ENCODE results near the gene PRKD2.

The PRKD2 gene

GRCh38 chr19:46722421-46723022 lies 5.6 kb upstream of the PRKD2 start:
- peaks cover 4% of the 10 kb centered on the region; the same call in 1 of the 2 replicates for H3K4me1 ChIP-seq (ENCODE audit: insufficient read depth, low read length)
- no peaks in the 10 kb centered on the region for H3K9me3 ChIP-seq (ENCODE audit: insufficient read depth, low read depth, low read length)
- no peak overlapping the region for H3K4me3 ChIP-seq (ENCODE audit: low read length)
- H3K27ac ChIP-seq (ENCODE audit: low read length), result no peak overlapping the region
- no peaks in the 10 kb centered on the region for H3K27me3 ChIP-seq (ENCODE audit: insufficient read depth, low read length)
- no peak overlapping the region for H3K9ac ChIP-seq (ENCODE audit: low read depth, low read length)
- peaks cover 76% of the 10 kb centered on the region for H3K36me3 ChIP-seq (ENCODE audit: insufficient read depth, low read depth, low read length)

GRCh38 chr19:46722004-46722380 lies 5.1 kb upstream of the PRKD2 start:
- Histone ChIP-seq H3K27ac (ENCODE audit: low read length) (no peak overlapping the region), H3K9me3 (ENCODE audit: insufficient read depth, low read depth, low read length) (no peaks in the 10 kb centered on the region), H3K4me1 (ENCODE audit: insufficient read depth, low read length) (peaks cover 4% of the 10 kb centered on the region; the same call in 1 of the 2 replicates), H3K27me3 (ENCODE audit: insufficient read depth, low read length) (no peaks in the 10 kb centered on the region), H3K4me3 (ENCODE audit: low read length) (no peak overlapping the region), H3K36me3 (ENCODE audit: insufficient read depth, low read depth, low read length) (peaks cover 71% of the 10 kb centered on the region), H3K9ac (ENCODE audit: low read depth, low read length) (no peak overlapping the region)

- Histone ChIP-seq H3K4me3 (ENCODE audit: low read length) (no peak overlapping the region), H3K9ac (ENCODE audit: low read depth, low read length) (no peak overlapping the region), H3K27ac (ENCODE audit: low read length) (no peak overlapping the region), H3K9me3 (ENCODE audit: insufficient read depth, low read depth, low read length) (no peaks in the 10 kb centered on the region), H3K36me3 (ENCODE audit: insufficient read depth, low read depth, low read length) (peaks cover 65% of the 10 kb centered on the region), H3K4me1 (ENCODE audit: insufficient read depth, low read length) (peaks cover 4% of the 10 kb centered on the region; the same call in 1 of the 2 replicates), H3K27me3 (ENCODE audit: insufficient read depth, low read length) (no peaks in the 10 kb centered on the region)
These were observed 4.5 kb upstream of the PRKD2 start for GRCh38 chr19:46721269-46722003.

GRCh38 chr19:46720503-46721239 lies 3.8 kb upstream of the PRKD2 start:
- Histone ChIP-seq H3K36me3 (ENCODE audit: insufficient read depth, low read depth, low read length) (peaks cover 57% of the 10 kb centered on the region), H3K9me3 (ENCODE audit: insufficient read depth, low read depth, low read length) (no peaks in the 10 kb centered on the region), H3K4me3 (ENCODE audit: low read length) (no peak overlapping the region), H3K27me3 (ENCODE audit: insufficient read depth, low read length) (no peaks in the 10 kb centered on the region), H3K9ac (ENCODE audit: low read depth, low read length) (no peak overlapping the region), H3K27ac (ENCODE audit: low read length) (no peak overlapping the region), H3K4me1 (ENCODE audit: insufficient read depth, low read length) (peaks cover 4% of the 10 kb centered on the region; the same call in 1 of the 2 replicates)

- H3K9ac ChIP-seq (ENCODE audit: low read depth, low read length), result no peak overlapping the region
- H3K36me3 ChIP-seq (ENCODE audit: insufficient read depth, low read depth, low read length), result peaks cover 49% of the 10 kb centered on the region
- H3K4me3 ChIP-seq (ENCODE audit: low read length), result no peak overlapping the region
- peaks cover 11% of the 10 kb centered on the region; the same call in 1 of the 2 replicates for H3K4me1 ChIP-seq (ENCODE audit: insufficient read depth, low read length)
- no peaks in the 10 kb centered on the region for H3K9me3 ChIP-seq (ENCODE audit: insufficient read depth, low read depth, low read length)
- no peaks in the 10 kb centered on the region for H3K27me3 ChIP-seq (ENCODE audit: insufficient read depth, low read length)
- H3K27ac ChIP-seq (ENCODE audit: low read length), result no peak overlapping the region
These were observed 3.0 kb upstream of the PRKD2 start for GRCh38 chr19:46719629-46720502.

GRCh38 chr19:46718934-46719622 lies 2.2 kb upstream of the PRKD2 start:
- Histone ChIP-seq H3K9me3 (ENCODE audit: insufficient read depth, low read depth, low read length) (no peaks in the 10 kb centered on the region), H3K9ac (ENCODE audit: low read depth, low read length) (no peak overlapping the region), H3K27ac (ENCODE audit: low read length) (no peak overlapping the region), H3K36me3 (ENCODE audit: insufficient read depth, low read depth, low read length) (peaks cover 42% of the 10 kb centered on the region), H3K4me1 (ENCODE audit: insufficient read depth, low read length) (peaks cover 15% of the 10 kb centered on the region; the same call in 1 of the 2 replicates), H3K27me3 (ENCODE audit: insufficient read depth, low read length) (no peaks in the 10 kb centered on the region), H3K4me3 (ENCODE audit: low read length) (no peak overlapping the region)

GRCh38 chr19:46718157-46718933 lies 1.4 kb upstream of the PRKD2 start:
- Histone ChIP-seq H3K4me3 (ENCODE audit: low read length) (peak overlapping the region; percentile 76; the same call in 1 of the 2 replicates), H3K9ac (ENCODE audit: low read depth, low read length) (no peak overlapping the region; the same call in 1 of the 2 replicates), H3K36me3 (ENCODE audit: insufficient read depth, low read depth, low read length) (peaks cover 36% of the 10 kb centered on the region), H3K27me3 (ENCODE audit: insufficient read depth, low read length) (no peaks in the 10 kb centered on the region), H3K9me3 (ENCODE audit: insufficient read depth, low read depth, low read length) (no peaks in the 10 kb centered on the region), H3K27ac (ENCODE audit: low read length) (no peak overlapping the region), H3K4me1 (ENCODE audit: insufficient read depth, low read length) (peaks cover 16% of the 10 kb centered on the region; the same call in 1 of the 2 replicates)

- H3K4me1 ChIP-seq (ENCODE audit: insufficient read depth, low read length), result peaks cover 19% of the 10 kb centered on the region; the same call in 1 of the 2 replicates
- H3K36me3 ChIP-seq (ENCODE audit: insufficient read depth, low read depth, low read length), result peaks cover 30% of the 10 kb centered on the region
- H3K9ac ChIP-seq (ENCODE audit: low read depth, low read length), result peak overlapping the region; percentile 81; the same call in 1 of the 2 replicates
- H3K27ac ChIP-seq (ENCODE audit: low read length), result peak overlapping the region; percentile 30
- no peaks in the 10 kb centered on the region for H3K9me3 ChIP-seq (ENCODE audit: insufficient read depth, low read depth, low read length)
- peak overlapping the region; percentile 76 for H3K4me3 ChIP-seq (ENCODE audit: low read length)
- no peaks in the 10 kb centered on the region for H3K27me3 ChIP-seq (ENCODE audit: insufficient read depth, low read length)
These were observed 816 bp upstream of the PRKD2 start for GRCh38 chr19:46717716-46718143.

- no peaks in the 10 kb centered on the region for H3K9me3 ChIP-seq (ENCODE audit: insufficient read depth, low read depth, low read length)
- peaks cover 19% of the 10 kb centered on the region for H3K36me3 ChIP-seq (ENCODE audit: insufficient read depth, low read depth, low read length)
- peak overlapping the region; percentile 89 for H3K9ac ChIP-seq (ENCODE audit: low read depth, low read length)
- H3K27ac ChIP-seq (ENCODE audit: low read length), result peak overlapping the region; percentile 53
- no peaks in the 10 kb centered on the region for H3K27me3 ChIP-seq (ENCODE audit: insufficient read depth, low read length)
- peaks cover 19% of the 10 kb centered on the region; the same call in 1 of the 2 replicates for H3K4me1 ChIP-seq (ENCODE audit: insufficient read depth, low read length)
- peak overlapping the region; percentile 76 for H3K4me3 ChIP-seq (ENCODE audit: low read length)
These were observed 261 bp downstream of the PRKD2 start for GRCh38 chr19:46716672-46717033.

- peak overlapping the region; percentile 89; the same call in 1 of the 2 replicates for H3K9ac ChIP-seq (ENCODE audit: low read depth, low read length)
- peak overlapping the region; percentile 53 for H3K27ac ChIP-seq (ENCODE audit: low read length)
- no peaks in the 10 kb centered on the region for H3K9me3 ChIP-seq (ENCODE audit: insufficient read depth, low read depth, low read length)
- no peaks in the 10 kb centered on the region for H3K27me3 ChIP-seq (ENCODE audit: insufficient read depth, low read length)
- peaks cover 14% of the 10 kb centered on the region for H3K36me3 ChIP-seq (ENCODE audit: insufficient read depth, low read depth, low read length)
- H3K4me3 ChIP-seq (ENCODE audit: low read length), result peak overlapping the region; percentile 76
- H3K4me1 ChIP-seq (ENCODE audit: insufficient read depth, low read length), result peaks cover 19% of the 10 kb centered on the region; the same call in 1 of the 2 replicates
These were observed 791 bp downstream of the PRKD2 start for GRCh38 chr19:46715975-46716671.
